ENCODE data around the gene FHDC1.

FHDC1 gene

DNA sequence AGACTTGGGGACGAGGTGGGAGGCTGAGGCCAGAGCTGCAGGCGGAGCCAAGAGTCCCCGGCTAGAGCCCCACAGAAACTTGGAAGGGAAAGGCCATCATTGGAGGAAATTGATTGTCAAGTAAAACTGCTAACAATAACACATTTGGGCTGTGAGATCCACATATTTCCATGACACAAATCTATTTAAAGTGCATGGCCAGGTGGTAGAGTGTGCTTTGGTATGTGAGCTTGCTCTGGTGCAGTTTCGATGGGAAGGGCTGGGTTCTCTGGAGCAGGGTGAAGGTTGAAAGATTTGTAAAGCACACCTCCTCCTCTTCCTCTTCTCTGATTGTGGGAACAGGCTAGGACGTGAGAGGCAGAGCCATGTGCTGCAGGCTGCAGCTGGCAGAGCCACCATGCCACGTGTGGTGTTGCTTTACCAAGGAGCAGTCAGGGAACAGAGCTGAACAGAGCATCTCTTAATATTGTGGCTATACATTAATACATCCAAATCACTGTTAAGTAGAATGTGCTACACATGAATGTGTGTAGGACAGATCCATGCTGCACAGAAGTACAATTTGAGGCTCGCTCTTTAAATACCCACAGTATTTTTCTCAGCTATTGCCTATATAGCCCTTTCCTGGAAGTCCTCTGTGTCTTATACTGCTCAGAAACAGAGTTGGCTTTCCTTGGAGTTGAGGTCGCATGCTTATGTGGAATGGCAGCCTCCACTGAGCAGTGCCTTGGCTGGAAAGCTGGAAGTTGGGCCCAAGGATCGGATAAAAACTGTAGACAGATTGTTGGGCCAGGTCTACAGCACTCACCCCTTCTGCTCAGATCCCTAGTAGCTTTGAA is 37.7 kb downstream of the FHDC1 start:
- Histone ChIP-seq H4K20me1 (ENCODE audit: insufficient read depth, low read length) (no peaks in the 10 kb centered on the region), H3K79me2 (ENCODE audit: insufficient read depth, low read length) (no peaks in the 10 kb centered on the region), H3F3A (ENCODE audit: insufficient read depth, low read length) (no peaks in the 10 kb centered on the region), H3K4me1 (ENCODE audit: insufficient read depth, low read length, severe bottlenecking) (no peaks in the 10 kb centered on the region), H3K27ac (ENCODE audit: low read depth, low read length, poor library complexity, severe bottlenecking) (no peak overlapping the region), H3K27me3 (ENCODE audit: insufficient read depth, low read length) (peaks cover 6% of the 10 kb centered on the region; the same call in 1 of the 2 replicates), H3K9me2 (ENCODE audit: low read depth, low read length) (no peaks in the 10 kb centered on the region), H3K9me3 (ENCODE audit: low read length) (no peaks in the 10 kb centered on the region), H3K4me2 (ENCODE audit: low read length) (no peak overlapping the region), H2AFZ (ENCODE audit: low read length) (no peak overlapping the region), H3K9ac (ENCODE audit: low read length) (no peak overlapping the region), H3K36me3 (ENCODE audit: insufficient read depth, low read length) (no peaks in the 10 kb centered on the region), H3K4me3 (ENCODE audit: low read depth, low read length, poor library complexity, severe bottlenecking) (no peak overlapping the region)
- TF ChIP-seq, protein P1, sequence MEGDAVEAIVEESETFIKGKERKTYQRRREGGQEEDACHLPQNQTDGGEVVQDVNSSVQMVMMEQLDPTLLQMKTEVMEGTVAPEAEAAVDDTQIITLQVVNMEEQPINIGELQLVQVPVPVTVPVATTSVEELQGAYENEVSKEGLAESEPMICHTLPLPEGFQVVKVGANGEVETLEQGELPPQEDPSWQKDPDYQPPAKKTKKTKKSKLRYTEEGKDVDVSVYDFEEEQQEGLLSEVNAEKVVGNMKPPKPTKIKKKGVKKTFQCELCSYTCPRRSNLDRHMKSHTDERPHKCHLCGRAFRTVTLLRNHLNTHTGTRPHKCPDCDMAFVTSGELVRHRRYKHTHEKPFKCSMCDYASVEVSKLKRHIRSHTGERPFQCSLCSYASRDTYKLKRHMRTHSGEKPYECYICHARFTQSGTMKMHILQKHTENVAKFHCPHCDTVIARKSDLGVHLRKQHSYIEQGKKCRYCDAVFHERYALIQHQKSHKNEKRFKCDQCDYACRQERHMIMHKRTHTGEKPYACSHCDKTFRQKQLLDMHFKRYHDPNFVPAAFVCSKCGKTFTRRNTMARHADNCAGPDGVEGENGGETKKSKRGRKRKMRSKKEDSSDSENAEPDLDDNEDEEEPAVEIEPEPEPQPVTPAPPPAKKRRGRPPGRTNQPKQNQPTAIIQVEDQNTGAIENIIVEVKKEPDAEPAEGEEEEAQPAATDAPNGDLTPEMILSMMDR (IDR thresholded peaks at IDR 0.05; ENCODE audit: low read length): no peak
- TF ChIP-seq EZH2 (IDR thresholded peaks at IDR 0.05; ENCODE audit: borderline replicate concordance, low read length): no peak

GRCh38 chr4:152974468-152975379 is 38.6 kb downstream of the FHDC1 start:
- H2AFZ ChIP-seq (ENCODE audit: low read length): no peak overlapping the region

More at GRCh38 chr4:152974468-152975379, 38.6 kb downstream of the FHDC1 start:
- H3F3A ChIP-seq (ENCODE audit: insufficient read depth, low read length): no peaks in the 10 kb centered on the region
- no peaks in the 10 kb centered on the region for H3K79me2 ChIP-seq (ENCODE audit: insufficient read depth, low read length)
- H3K4me3 ChIP-seq (ENCODE audit: low read depth, low read length, poor library complexity, severe bottlenecking): no peak overlapping the region
- TF ChIP-seq EZH2 (IDR thresholded peaks at IDR 0.05; ENCODE audit: borderline replicate concordance, low read length): no peak
- TF ChIP-seq, protein P1 (IDR thresholded peaks at IDR 0.05; ENCODE audit: low read length): no peak
- no peaks in the 10 kb centered on the region for H3K4me1 ChIP-seq (ENCODE audit: insufficient read depth, low read length, severe bottlenecking)
- no peaks in the 10 kb centered on the region for H4K20me1 ChIP-seq (ENCODE audit: insufficient read depth, low read length)
- H3K36me3 ChIP-seq (ENCODE audit: insufficient read depth, low read length): no peaks in the 10 kb centered on the region
- H3K9ac ChIP-seq (ENCODE audit: low read length): no peak overlapping the region
- no peak overlapping the region for H3K27ac ChIP-seq (ENCODE audit: low read depth, low read length, poor library complexity, severe bottlenecking)
- H3K9me2 ChIP-seq (ENCODE audit: low read depth, low read length): no peaks in the 10 kb centered on the region
- no peak overlapping the region for H3K4me2 ChIP-seq (ENCODE audit: low read length)
- no peaks in the 10 kb centered on the region for H3K9me3 ChIP-seq (ENCODE audit: low read length)
- H3K27me3 ChIP-seq (ENCODE audit: insufficient read depth, low read length): peaks cover 6% of the 10 kb centered on the region

All from OCI-LY1 (cell line).